GM21529 (cell line): ENCODE results near the gene C2CD2.
A peak's percentile ranks its signal among the peaks of the same experiment; 100 is the strongest.

Source experiments
- ATAC-seq: cut with Tn5 transposase; IDR thresholded peaks from one replicate; pipeline ENCODE4 v1.9.1; 2021; ENCODE audit not compliant: unreplicated experiment

Gene C2CD2

GRCh38 chr21:41933313-41934079 lies 20.3 kb downstream of the C2CD2 start:
- ATAC-seq: no peak

GRCh38 chr21:41932576-41933312 lies 21.1 kb downstream of the C2CD2 start:
- ATAC-seq: no peak

GRCh38 chr21:41932191-41932575 lies 21.6 kb downstream of the C2CD2 start:
- ATAC-seq: no peak

- no peak for ATAC-seq
These were observed 22.8 kb downstream of the C2CD2 start for GRCh38 chr21:41931041-41931451.

- no peak for ATAC-seq
These were observed 24.6 kb downstream of the C2CD2 start for GRCh38 chr21:41929248-41929647.

- ATAC-seq: peak; percentile 42
These were observed 25.1 kb downstream of the C2CD2 start for GRCh38 chr21:41928621-41929220.

GRCh38 chr21:41927727-41928409 lies 25.9 kb downstream of the C2CD2 start:
- ATAC-seq: no peak

- peak; percentile 7 for ATAC-seq
These were observed 27.0 kb downstream of the C2CD2 start for GRCh38 chr21:41926807-41927171.

GRCh38 chr21:41926117-41926806 lies 27.6 kb downstream of the C2CD2 start:
- peak; percentile 47 for ATAC-seq

- ATAC-seq: no peak
These were observed 28.1 kb downstream of the C2CD2 start for GRCh38 chr21:41925767-41926116.

GRCh38 chr21:41924368-41924754 lies 29.5 kb downstream of the C2CD2 start:
- ATAC-seq: no peak

GRCh38 chr21:41923631-41924367 lies 30.0 kb downstream of the C2CD2 start:
- ATAC-seq: no peak

- no peak for ATAC-seq
These were observed 30.6 kb downstream of the C2CD2 start for GRCh38 chr21:41923186-41923585.

- ATAC-seq: no peak
These were observed 32.8 kb downstream of the C2CD2 start for GRCh38 chr21:41921021-41921420.

- ATAC-seq: no peak
These were observed 33.3 kb downstream of the C2CD2 start for GRCh38 chr21:41920476-41920875.

GRCh38 chr21:41919666-41920398 lies 34.0 kb downstream of the C2CD2 start:
- ATAC-seq: no peak

GRCh38 chr21:41918561-41919358 lies 35.1 kb downstream of the C2CD2 start:
- no peak for ATAC-seq

- ATAC-seq: no peak
These were observed 36.3 kb downstream of the C2CD2 start for GRCh38 chr21:41917531-41917930.

- no peak for ATAC-seq
These were observed 36.9 kb downstream of the C2CD2 start for GRCh38 chr21:41916888-41917433.
